ENCODE results near the gene HTN3. TPM values are rescaled to one million over a fixed set of nuclear protein-coding genes. Genes with fewer than 3 reads are reported as not detected.

The HTN3 gene
- not detected in 5 replicates for total RNA-seq (2022; extraction: Qiagen RNA extraction)

GRCh38 chr4:70028159-70028558 is at the start of gene HTN3:
Gene HTN3, plus strand, starts transcription at chr4:70028459. Its CDS starts 2,282 bp downstream, at chr4:70030741.

GRCh38 chr4:69995526-69996016 is 32.7 kb upstream of the HTN3 start, which contains the start of gene STATH:
Gene STATH, plus strand, starts transcription at chr4:69995966. Its CDS starts 2,472 bp downstream, at chr4:69998438.

DNA sequence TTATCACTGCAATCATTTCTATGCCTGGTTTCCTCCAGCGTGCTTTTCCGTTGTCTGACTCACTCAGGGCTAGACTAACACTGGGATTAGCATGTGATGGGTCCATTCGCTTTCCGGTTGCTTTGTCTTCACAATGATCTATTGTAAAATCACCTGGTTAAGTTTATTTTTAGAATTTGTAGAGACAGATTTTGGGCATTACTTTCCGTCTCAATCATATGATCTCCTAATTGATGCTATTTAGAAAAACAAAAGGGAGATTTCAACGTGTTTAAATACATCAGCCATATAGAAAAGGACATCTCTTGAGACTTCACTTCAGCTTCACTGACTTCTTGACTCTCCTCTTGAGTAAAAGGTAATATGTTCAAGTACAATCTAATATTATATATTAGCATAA is 21.9 kb downstream of the HTN3 start, which contains the start of gene HTN1:
HTN1 (plus strand) TSS at position 301 of the 400 bp plus-strand sequence. CDS start 2,639 bp downstream, outside the sequence.

Other genes with a start within 250 kb of the HTN3 start
- not detected in 5 replicates for gene SULT1E1, start 168.3 kb upstream of the HTN3 start, total RNA-seq (2022; extraction: Qiagen RNA extraction)
- gene CSN1S1, start 97.4 kb upstream of the HTN3 start, total RNA-seq (2022; extraction: Qiagen RNA extraction): not detected in 5 replicates
- gene CSN2, start 62.7 kb upstream of the HTN3 start, total RNA-seq (2022; extraction: Qiagen RNA extraction): not detected in 5 replicates
- not detected in 5 replicates for gene STATH, start 32.5 kb upstream of the HTN3 start, total RNA-seq (2022; extraction: Qiagen RNA extraction)
- gene HTN1, start 22.0 kb downstream of the HTN3 start, total RNA-seq (2022; extraction: Qiagen RNA extraction): not detected in 5 replicates
- not detected in 5 replicates for gene PRR27, start 125.8 kb downstream of the HTN3 start, total RNA-seq (2022; extraction: Qiagen RNA extraction)
- not detected in 5 replicates for gene ODAM, start 167.3 kb downstream of the HTN3 start, total RNA-seq (2022; extraction: Qiagen RNA extraction)
- gene FDCSP, start 197.7 kb downstream of the HTN3 start, total RNA-seq (2022; extraction: Qiagen RNA extraction): not detected in 5 replicates
- gene CSN3, start 214.1 kb downstream of the HTN3 start, total RNA-seq (2022; extraction: Qiagen RNA extraction): not detected in 5 replicates

All from A549 treated with CORT108297 at 1 μM for 4 hours (cell line).